A673 (cell line): ENCODE results near the gene NAA40.

Experiments
- EZH2 ChIP-seq: fragments of 200-600 bp; sonication (generic); IDR thresholded peaks from 2 replicates; pipeline ENCODE4 v1.6.1; 2017; ENCODE audit warnings: borderline replicate concordance, low read depth, mild to moderate bottlenecking, mixed read lengths, antibody characterized with exemption, low read length; ENCODE audit not compliant: poor library complexity, severe bottlenecking
- TF ChIP-seq, protein P1 (sequence below): fragments of 300-800, 200-600 bp; sonication (generic); conservative IDR thresholded peaks from 2 replicates; pipeline ENCODE4 v1.5.1; 2017; ENCODE audit warnings: low read depth, mild to moderate bottlenecking, antibody characterized with exemption, low read length, moderate library complexity, mixed read lengths

DNA sequence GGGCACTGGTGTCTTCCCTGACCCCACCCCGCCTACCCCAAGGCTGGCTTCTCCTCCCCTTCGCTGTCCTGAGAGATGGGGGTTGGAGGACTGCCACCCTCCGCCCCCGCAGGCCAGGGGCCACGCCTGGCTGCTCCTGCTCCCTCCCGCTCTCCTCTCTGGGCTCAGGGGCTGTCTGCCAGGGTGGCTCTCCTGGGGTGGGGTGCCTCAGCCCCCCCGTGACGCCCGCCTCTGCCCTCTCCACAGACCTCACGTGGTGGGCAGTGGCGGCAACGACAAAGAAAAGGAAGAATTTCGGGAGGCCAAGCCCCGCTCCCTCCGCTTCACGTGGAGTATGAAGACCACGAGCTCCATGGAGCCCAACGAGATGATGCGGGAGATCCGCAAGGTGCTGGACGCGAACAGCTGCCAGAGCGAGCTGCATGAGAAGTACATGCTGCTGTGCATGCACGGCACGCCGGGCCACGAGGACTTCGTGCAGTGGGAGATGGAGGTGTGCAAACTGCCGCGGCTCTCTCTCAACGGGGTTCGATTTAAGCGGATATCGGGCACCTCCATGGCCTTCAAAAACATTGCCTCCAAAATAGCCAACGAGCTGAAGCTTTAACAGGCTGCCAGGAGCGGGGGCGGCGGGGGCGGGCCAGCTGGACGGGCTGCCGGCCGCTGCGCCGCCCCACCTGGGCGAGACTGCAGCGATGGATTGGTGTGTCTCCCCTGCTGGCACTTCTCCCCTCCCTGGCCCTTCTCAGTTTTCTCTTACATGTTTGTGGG lies 30.0 kb upstream of the NAA40 start:
- TF ChIP-seq EZH2: no peak
- TF ChIP-seq, protein P1, sequence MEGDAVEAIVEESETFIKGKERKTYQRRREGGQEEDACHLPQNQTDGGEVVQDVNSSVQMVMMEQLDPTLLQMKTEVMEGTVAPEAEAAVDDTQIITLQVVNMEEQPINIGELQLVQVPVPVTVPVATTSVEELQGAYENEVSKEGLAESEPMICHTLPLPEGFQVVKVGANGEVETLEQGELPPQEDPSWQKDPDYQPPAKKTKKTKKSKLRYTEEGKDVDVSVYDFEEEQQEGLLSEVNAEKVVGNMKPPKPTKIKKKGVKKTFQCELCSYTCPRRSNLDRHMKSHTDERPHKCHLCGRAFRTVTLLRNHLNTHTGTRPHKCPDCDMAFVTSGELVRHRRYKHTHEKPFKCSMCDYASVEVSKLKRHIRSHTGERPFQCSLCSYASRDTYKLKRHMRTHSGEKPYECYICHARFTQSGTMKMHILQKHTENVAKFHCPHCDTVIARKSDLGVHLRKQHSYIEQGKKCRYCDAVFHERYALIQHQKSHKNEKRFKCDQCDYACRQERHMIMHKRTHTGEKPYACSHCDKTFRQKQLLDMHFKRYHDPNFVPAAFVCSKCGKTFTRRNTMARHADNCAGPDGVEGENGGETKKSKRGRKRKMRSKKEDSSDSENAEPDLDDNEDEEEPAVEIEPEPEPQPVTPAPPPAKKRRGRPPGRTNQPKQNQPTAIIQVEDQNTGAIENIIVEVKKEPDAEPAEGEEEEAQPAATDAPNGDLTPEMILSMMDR: no peak
